ENCODE results near the gene PCDHGC5.

PCDHGC5 gene

DNA sequence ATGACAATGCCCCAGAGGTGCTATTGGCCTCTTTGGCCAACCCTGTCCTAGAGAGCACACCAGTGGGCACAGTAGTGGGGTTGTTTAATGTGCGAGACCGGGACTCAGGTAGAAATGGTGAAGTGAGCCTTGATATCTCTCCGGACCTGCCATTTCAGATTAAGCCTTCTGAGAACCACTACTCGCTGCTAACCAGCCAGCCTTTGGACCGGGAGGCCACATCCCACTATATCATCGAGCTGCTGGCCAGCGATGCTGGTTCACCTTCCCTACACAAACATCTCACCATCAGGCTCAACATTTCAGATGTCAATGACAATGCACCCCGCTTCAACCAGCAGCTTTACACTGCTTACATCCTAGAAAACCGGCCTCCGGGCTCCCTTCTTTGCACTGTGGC, 1.4 kb downstream of the PCDHGC5 start:
- FAIRE-seq (no peak), DNase-seq (ENCODE audit: insufficient read length, low spot score) (no peak)

DNA sequence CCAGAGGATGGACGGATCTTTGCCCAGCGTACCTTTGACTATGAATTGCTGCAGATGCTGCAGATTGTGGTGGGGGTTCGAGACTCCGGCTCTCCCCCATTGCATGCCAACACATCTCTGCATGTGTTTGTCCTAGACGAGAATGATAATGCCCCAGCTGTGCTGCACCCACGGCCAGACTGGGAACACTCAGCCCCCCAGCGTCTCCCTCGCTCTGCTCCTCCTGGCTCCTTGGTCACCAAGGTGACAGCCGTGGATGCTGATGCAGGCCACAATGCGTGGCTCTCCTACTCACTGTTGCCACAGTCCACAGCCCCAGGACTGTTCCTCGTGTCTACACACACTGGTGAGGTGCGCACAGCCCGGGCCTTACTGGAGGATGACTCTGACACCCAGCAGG, 1.9 kb downstream of the PCDHGC5 start:
- no peak for DNase-seq (ENCODE audit: insufficient read length, low spot score)

DNA sequence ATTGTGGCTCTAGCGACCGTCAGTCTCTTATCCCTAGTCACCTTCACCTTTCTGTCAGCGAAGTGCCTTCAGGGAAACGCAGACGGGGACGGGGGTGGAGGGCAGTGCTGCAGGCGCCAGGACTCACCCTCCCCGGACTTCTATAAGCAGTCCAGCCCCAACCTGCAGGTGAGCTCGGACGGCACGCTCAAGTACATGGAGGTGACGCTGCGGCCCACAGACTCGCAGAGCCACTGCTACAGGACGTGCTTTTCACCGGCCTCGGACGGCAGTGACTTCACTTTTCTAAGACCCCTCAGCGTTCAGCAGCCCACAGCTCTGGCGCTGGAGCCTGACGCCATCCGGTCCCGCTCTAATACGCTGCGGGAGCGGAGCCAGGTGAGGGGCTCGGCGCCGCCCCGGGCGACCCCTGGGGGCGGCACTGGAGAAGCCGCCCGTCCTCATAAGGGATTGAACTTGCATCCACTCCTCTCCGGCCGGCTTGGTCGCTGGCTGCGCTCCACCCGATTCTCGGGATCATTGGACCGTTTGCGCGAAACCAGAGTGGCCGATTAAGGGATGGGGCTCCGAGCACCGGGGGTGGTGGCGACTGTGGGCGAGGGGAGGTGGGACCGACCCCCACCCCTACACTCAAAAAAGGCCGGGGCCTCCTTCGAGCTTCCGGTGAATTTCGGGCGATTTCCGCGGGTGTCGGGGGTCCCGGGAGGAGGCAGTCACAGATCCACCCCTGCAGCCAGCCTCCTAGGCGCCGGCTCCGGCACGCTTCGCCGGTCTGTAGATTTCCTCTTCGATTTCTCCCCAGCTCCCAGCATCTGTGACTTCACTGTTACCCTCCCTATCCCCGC, 2.7 kb downstream of the PCDHGC5 start:
- FAIRE-seq (no peak), DNase-seq (ENCODE audit: insufficient read length, low spot score) (no peak)

More for the DNA sequence above, 1.9 kb downstream of the PCDHGC5 start:
- no peak for FAIRE-seq

DNA sequence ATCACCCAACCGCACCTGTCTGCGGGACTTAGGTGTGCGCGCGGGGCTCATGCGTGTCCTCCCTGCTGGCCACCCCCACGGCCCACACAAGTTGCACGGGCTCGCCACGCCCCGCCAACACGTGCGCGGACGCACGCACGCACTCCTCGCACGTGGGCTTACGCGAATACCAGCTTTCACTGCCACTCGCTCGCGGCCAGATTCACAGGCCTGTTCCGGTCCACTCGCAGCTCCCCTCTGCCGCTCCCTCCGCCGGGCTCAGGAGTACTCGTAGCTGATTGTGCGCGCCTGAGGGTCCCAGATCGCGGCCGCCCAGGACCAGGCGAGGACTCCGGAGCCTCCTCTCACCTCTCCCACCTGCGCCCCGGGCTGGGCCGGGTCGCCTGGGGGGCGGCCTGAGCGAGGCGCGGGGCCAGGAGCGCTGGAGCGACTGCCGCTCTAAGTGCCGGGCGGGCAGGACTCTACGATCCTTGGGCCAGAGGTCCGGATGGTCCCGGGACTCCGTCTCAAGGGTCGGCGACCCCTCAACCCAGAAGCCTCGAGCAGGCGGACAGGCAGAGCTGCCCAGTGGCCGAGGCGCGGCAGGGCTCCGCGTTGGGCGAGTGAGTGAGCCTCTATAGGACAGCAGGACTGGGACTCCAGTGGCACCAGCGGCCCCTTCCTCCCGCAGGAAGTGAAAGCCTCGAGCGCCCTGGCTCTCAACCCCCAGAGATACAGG, 3.4 kb downstream of the PCDHGC5 start:
- FAIRE-seq: no peak

DNA sequence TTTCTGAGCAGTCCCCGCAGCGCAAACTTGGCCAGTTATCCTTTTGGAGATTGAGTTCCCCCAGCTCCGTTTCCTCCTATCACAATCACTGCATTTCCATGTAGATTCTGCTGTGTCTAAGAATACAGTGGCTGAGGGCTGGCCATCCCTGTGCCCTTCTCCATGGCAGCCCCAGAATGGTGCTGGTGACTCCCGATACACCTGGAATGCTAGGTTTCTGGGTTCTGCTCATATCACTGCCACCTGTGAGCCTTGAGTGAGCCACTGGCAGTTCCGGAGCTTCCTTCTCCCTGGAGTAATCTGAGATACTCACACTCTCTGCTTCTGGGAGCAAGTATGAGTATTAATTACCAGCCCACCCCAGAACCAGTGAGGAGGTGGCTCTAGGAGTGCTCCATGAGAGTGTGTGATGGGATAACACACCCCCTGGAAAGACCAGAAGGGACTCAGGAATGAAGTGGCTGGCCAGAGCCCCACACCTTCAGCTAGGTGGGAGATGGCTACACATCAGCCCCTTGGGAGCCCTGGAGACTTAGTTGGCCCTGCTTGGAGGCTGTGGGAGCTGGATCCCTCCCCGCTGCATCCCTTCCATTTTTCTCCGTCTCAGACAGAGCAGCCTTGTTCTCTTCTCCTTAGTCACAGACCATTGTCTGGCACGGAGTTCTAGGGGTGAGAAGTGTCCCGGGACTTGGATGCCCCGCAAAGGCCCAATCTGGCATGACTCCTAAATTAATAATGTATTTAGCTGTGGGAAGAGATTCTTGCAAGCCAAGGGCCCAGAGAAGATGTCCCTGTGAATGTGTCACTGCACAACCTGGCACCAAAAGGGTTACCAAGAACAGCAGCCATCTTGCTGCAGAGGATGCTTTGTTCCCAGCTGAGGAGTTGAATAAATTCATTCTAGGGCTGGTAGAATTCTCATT, 4.9 kb downstream of the PCDHGC5 start:
- FAIRE-seq (no peak), DNase-seq (ENCODE audit: insufficient read length, low spot score) (no peak)

More for the DNA sequence above, 3.4 kb downstream of the PCDHGC5 start:
- no peak for DNase-seq (ENCODE audit: insufficient read length, low spot score)

DNA sequence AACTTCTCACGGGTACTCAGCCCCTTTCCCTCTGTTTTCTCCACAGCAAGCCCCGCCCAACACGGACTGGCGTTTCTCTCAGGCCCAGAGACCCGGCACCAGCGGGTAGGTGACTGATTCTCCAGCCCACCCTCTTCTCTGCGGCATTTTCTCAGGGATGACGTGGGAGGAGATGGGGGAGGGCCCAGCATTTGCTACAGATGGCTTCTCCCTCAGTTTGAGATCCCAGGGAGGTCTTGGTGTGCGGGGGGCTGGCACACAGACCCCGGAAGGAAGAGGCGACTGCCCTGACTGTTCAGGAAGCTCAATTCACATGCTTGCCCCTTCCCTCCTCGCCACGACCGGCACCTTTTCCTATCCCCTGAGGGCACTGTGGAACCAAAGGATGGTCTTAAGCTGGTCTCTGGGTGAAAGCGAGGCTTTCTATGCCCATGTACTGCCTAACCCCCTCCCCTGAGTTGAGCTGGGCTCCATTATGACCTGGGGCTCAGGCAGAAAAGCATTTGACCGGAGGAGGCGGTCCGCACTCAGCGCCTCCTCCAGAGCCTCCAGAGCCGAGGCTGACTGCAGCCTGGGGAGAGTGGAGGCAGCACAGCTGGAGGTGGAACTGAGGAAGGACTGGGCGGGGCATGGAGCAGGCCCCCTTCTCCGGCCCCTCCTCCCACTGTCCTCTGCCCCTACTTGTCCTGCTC, 6.0 kb downstream of the PCDHGC5 start:
- no peak for FAIRE-seq

DNA sequence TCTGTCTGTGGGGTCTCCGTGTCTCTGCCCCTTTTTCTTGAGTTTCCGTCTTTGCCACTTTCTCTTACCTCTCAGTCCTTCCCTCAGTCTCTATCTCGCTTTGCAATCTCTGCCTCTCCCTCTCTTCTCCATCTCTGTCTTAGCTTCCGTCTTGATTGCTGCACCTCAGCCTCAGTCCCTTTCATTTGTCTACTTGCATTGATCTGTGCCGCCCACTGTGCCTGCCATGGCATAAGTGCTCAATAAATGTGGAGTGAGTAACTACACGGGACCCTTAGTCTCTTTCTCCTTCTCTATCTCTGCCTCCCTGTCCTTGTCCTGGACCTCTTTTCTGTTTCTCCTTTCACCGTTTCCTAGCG, 6.6 kb downstream of the PCDHGC5 start:
- FAIRE-seq: no peak
- no peak for DNase-seq (ENCODE audit: insufficient read length, low spot score)

More for the DNA sequence above, 6.0 kb downstream of the PCDHGC5 start:
- DNase-seq (ENCODE audit: insufficient read length, low spot score): no peak

DNA sequence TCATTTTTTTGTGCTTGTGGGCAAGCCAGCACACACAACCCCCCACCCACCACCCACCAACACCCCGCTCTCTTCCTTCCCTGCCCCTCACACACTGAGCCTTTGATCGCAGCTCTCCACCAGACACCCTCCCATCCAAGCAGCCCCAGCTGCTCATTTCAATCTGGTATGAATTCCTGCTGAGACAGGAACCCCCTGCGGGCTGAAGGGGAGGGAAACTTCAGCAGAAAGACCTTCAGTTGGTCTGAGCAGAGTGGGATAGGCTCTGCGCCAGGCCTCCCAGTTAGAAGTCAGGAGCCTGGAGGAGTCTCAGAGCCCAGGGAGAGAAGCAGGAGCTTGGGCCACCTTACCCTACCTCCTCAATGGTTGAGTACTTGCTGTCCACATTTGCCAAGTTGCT, 7.2 kb downstream of the PCDHGC5 start:
- no peak for FAIRE-seq
- no peak for DNase-seq (ENCODE audit: insufficient read length, low spot score)

DNA sequence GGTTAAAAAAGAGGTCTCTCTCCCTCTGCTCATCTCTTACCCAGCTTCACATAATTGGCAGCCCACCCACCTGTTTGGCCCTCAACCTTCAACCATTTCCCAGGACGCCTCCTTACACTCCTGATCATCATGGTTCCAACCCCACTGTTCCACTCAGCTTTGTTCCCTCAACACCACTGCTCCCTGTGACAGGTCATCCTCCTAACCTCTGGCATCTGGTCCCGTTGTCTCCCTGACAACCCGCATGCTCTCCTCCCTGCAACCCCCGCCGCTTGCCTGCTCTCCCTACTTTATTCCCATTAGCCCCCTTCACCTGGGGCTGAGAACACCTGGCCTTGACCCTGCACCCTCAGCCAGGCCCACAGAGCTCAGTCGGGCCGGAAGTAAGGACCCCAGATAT, 12.9 kb downstream of the PCDHGC5 start:
- no peak for FAIRE-seq
- no peak for DNase-seq (ENCODE audit: insufficient read length, low spot score)

DNA sequence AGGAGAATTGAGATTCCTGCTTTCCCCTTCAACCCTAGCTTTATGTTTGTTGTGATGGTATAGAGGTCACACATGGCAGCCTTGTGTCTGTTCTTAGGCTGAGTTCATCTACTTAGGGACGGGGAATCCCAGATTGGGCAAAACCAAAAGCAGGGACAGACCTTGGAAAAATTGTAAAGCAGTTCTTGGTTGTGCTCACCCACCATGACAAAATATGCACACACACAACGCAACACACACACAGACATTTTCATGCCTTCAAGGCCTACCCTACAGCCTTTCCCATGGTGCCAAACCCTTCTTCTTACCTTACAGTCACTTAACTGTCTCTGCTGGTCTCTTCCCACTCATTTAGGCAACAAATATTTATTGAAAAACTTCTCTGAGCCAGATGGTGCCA, 14.8 kb downstream of the PCDHGC5 start:
- DNase-seq (ENCODE audit: insufficient read length, low spot score) (no peak), FAIRE-seq (no peak)

DNA sequence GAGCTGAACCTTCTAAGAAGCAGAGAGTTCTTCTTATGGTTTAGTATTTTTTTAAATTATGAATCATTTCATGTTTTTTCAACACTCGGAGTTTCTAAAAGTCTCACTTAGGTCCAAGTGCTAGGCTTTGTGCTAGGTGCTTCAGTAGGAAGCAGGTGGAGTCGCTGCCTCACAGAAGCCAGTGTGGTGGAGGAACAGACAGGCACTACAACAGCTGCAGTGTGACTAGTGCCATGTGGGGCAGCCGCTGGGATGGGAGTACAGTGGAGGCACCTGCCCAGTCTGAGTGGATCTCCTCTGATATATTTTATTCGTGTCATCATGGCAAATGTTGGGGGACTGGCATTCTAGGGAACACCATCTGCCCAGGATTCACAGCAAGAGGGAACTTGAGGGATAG, 15.3 kb downstream of the PCDHGC5 start:
- FAIRE-seq: no peak

DNA sequence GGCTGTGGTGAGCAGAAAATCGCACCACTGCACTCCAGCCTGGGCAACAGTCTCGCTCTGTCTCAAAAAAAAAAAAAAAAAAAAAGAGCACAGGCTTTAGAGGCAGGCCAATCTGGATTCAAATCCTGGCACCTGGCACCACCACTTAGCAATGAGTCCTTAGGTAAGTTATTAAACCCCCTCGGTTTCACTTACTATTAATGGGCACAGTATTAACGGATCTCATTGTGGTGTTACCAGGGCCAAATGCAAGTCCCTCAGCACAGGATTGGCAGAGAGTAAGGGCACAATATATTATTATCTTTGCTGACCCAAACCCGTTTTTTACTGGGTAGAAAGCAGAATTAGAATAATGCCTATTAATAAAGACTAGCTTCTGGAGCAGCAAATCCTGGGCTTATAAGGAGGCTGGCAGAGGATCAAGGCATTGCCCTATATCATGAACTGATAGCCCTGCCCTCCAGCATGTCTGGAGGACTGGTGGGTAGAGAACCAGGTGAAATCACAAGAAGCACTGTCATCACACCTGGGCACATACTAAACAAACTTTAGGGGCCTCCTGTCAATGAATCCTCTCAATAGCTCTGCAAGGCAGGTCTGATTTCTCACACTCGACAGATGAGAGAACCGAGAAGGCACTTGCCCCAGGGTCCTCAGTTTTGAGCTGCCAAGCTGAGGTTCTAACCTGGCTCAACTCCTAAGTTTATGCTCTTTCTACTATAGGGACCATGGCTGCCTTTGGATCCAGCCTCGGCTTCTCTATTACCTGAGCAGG, 17.7 kb downstream of the PCDHGC5 start:
- FAIRE-seq (no peak), DNase-seq (ENCODE audit: insufficient read length, low spot score) (no peak)

More for the DNA sequence above, 15.3 kb downstream of the PCDHGC5 start:
- no peak for DNase-seq (ENCODE audit: insufficient read length, low spot score)

DNA sequence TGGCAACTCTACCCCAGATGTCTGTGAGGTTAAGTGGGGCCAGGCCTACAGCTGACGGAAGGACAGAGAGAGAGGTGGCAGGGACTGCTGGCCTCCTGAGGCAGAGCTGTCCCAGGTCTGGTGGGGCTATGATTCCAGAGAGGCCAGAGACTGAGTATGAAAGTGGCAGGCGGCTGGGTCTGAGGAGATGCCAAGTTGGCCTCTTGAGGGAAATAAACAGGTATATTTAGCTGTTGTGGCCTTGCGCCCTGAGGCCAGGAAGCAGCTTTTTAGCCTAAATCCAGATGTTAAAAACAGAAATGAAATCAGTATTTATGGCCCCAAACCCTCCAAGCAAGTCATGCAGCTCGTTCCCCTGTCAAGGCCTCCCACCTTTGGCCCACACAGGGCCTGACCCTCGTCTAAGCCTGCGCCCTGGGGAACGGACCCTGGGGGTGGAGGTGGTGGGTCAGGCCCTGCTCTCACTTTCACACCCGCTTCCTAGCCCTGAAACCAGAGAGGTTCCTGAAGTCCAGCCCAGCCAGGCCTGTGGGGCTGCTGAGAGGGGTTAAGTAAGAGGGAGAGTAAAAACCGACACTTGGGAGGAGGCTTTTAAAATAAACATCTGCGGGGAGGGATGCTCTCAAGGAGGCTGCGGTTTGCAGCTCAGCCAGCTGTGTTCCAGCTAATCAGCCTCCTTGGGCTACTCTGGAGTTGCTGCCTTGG, 18.7 kb downstream of the PCDHGC5 start:
- DNase-seq (ENCODE audit: insufficient read length, low spot score) (no peak), FAIRE-seq (peak; percentile 33)

DNA sequence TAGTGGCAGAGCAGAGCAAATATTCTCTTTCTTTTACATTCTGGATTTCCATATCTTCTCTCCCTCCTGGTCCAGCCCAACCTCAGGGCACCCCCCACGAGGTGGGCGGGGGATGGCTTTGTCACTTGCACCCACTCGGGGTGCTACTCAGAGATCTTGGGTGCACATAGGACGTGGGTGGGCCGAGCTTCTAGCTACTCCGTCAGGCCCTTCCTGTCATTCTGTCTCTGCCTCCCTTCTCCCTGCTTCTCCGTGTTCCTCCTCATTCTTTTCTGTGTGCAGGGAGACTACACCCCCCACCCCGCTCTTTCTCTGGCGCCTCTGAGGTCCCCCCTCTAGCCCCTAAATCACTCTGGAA, 19.5 kb downstream of the PCDHGC5 start:
- peak; percentile 4 for FAIRE-seq

DNA sequence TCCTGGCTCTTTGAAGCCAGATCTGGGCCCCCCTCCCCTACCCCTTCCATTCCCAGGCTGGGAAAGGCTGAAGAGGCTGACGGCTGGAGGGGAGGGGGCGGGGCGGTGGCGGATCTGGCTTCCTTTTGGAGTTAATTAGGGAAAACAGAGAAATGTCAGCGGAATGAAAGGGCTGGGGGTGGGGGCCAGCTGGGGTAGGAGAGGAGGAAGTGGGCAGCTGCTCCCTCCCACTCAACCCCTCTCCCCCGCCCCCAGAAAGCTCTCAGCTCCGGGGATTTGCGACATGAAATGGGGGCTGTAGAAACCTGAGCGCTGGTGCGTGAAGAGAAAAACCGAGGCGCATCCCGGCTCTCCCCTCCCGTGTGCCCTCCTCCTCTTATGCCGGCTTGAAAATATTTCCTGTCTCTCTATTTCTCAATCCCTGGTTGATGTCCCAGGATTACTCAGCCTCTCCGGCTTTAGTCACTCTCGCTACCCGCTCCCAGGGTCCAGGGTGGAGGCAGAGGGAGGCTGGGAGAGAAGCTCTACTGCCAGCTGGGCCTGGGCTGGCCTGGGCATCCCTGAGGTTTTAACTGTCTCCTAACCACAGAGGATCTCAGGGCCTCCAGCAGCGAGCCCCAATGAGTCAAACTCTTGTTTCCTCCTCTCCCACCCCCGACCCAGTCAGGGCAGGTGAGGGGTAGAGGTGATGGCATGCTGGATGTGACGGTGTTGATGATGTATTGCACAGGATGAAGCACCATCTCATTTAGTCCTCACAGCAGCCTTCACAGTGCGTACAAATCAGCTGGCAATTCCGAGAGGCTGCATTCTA, 20.1 kb downstream of the PCDHGC5 start:
- DNase-seq (ENCODE audit: insufficient read length, low spot score) (peak; percentile 78), FAIRE-seq (peak; percentile 42)

More for the DNA sequence above, 19.5 kb downstream of the PCDHGC5 start:
- DNase-seq (ENCODE audit: insufficient read length, low spot score): no peak

DNA sequence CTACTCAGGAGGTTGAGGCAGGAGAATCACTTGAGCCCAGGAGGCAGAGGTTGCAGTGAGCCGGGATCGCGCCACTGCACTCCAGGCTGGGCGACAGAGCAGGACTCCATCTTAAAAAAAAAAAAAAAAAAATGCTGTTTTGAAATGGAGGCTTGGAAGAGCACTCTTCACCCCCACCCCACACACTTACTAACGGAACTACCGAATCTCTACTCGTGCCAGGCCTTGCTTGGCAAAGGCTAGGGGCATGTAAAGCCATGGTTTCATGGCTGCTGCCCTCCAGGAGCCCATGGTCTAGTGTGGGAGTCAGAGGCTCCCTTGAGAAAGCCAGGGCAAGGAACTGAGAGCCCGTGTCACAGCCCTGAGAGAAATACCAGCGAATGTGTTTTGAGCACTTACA, 21.3 kb downstream of the PCDHGC5 start:
- FAIRE-seq (no peak), DNase-seq (ENCODE audit: insufficient read length, low spot score) (no peak)

DNA sequence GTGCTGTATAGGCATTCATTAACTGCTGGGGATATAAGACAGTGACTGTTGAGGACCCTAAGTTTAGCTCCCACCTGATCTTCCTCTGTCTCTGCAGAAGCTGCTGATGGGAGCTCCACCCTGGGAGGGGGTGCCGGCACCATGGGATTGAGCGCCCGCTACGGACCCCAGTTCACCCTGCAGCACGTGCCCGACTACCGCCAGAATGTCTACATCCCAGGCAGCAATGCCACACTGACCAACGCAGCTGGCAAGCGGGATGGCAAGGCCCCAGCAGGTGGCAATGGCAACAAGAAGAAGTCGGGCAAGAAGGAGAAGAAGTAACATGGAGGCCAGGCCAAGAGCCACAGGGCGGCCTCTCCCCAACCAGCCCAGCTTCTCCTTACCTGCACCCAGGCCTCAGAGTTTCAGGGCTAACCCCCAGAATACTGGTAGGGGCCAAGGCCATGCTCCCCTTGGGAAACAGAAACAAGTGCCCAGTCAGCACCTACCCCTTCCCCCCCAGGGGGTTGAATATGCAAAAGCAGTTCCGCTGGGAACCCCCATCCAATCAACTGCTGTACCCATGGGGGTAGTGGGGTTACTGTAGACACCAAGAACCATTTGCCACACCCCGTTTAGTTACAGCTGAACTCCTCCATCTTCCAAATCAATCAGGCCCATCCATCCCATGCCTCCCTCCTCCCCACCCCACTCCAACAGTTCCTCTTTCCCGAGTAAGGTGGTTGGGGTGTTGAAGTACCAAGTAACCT, 22.1 kb downstream of the PCDHGC5 start:
- FAIRE-seq: no peak
- DNase-seq (ENCODE audit: insufficient read length, low spot score): no peak
